Measurements from ENCODE around the gene ANKRD53. TPM values are rescaled to one million over a fixed set of nuclear protein-coding genes. Genes with fewer than 3 reads are reported as not detected.

ANKRD53 gene
- total RNA-seq, 2 experiments from 2014 or later, result not detected

Other genes starting within 250 kb of the ANKRD53 start
- 1 to 10 TPM; 2.0 to 2.8 TPM for gene ADD2, start 210.4 kb upstream of the ANKRD53 start, total RNA-seq
- not detected for gene FIGLA, start 188.0 kb upstream of the ANKRD53 start, total RNA-seq
- not detected for gene CLEC4F, start 158.0 kb upstream of the ANKRD53 start, total RNA-seq
- not detected for gene CD207, start 142.8 kb upstream of the ANKRD53 start, total RNA-seq
- gene VAX2, start 78.1 kb upstream of the ANKRD53 start, total RNA-seq, result not detected
- gene ATP6V1B1, start 42.7 kb upstream of the ANKRD53 start, total RNA-seq, result not detected
- 10 to 100 TPM; 90.2 to 90.7 TPM for gene TEX261, start 16.2 kb downstream of the ANKRD53 start, total RNA-seq
- gene NAGK, start 90.0 kb downstream of the ANKRD53 start, total RNA-seq, result 10 to 100 TPM; 58.9 to 67.9 TPM
- gene MCEE, start 151.6 kb downstream of the ANKRD53 start, total RNA-seq, result 10 to 100 TPM; 12.4 to 13.7 TPM
- 10 to 100 TPM; 58.9 to 63.9 TPM for gene MPHOSPH10, start 152.0 kb downstream of the ANKRD53 start, total RNA-seq
- 1 to 10 TPM; 1.7 to 1.9 TPM for gene PAIP2B, start 248.5 kb downstream of the ANKRD53 start, total RNA-seq